MCF 10A (cell line): Measurements from ENCODE around the gene ARX. TPM values are rescaled to one million over a fixed set of nuclear protein-coding genes. Genes with fewer than 3 reads are reported as not detected.

Experiments
- BruUV-seq: library from RNA; stranded (reverse); fragments of 400-500 nt; replicated peaks from 2 replicates; lab custom pipeline; 2021; lab: Mats Ljungman, UMichigan
- CTCF ChIA-PET: fragments of 300-600 bp; sonication (Branson Sonifier 250); formaldehyde crosslinking; extraction: SDS; loops from one replicate; lab custom pipeline; 2021; ENCODE audit warnings: antibody characterized with exemption, inconsistent platforms; lab: Yijun Ruan, JAX
- POLR2A ChIA-PET: fragments of 300-600, 350-650 bp; sonication (Branson Sonifier 250); formaldehyde crosslinking; extraction: SDS; loops from one replicate; lab custom pipeline; 2020; ENCODE audit warnings: antibody characterized with exemption, inconsistent platforms; lab: Yijun Ruan, JAX
- DNase-seq: peaks from one replicate; pipeline ENCODE4 v3.0.0-alpha.2; 2018; ENCODE audit not compliant: unreplicated experiment
- H3K27ac Mint-ChIP-seq: one replicate; pipeline ENCODE4 v1.8.0; 2022; ENCODE audit warnings: mild to moderate bottlenecking, low read depth, mixed read lengths; ENCODE audit not compliant: unreplicated experiment
- H3K27me3 Mint-ChIP-seq: one replicate; pipeline ENCODE4 v1.8.0; 2022; ENCODE audit warnings: mixed read lengths; ENCODE audit not compliant: insufficient read depth, unreplicated experiment
- H3K36me3 Mint-ChIP-seq: one replicate; pipeline ENCODE4 v1.8.0; 2022; ENCODE audit warnings: mild to moderate bottlenecking, moderate library complexity, mixed read lengths; ENCODE audit not compliant: insufficient read depth, unreplicated experiment
- H3K4me1 Mint-ChIP-seq: one replicate; pipeline ENCODE4 v1.8.0; 2022; ENCODE audit warnings: mixed read lengths; ENCODE audit not compliant: insufficient read depth, unreplicated experiment
- H3K4me3 Mint-ChIP-seq: one replicate; pipeline ENCODE4 v1.8.0; 2022; ENCODE audit warnings: mild to moderate bottlenecking, moderate library complexity, mixed read lengths; ENCODE audit not compliant: unreplicated experiment
- H3K9me3 Mint-ChIP-seq: one replicate; pipeline ENCODE4 v1.8.0; 2022; ENCODE audit warnings: mixed read lengths; ENCODE audit not compliant: unreplicated experiment
- intact Hi-C: fragments of 100-400 bp; cut with micrococcal nuclease; formaldehyde crosslinking; loops from 2 replicates; pipeline ENCODE4 v1.14.1; 2022
- total RNA-seq: library from RNA; stranded (reverse); gene quantifications from 2 replicates; pipeline ENCODE4 v1.2.3, GENCODE V29; 2022
- TF ChIP-seq, protein P1 (sequence below): fragments of 200-600 bp; IDR thresholded peaks from one replicate; pipeline ENCODE4 v1.8.0; 2022; ENCODE audit warnings: antibody characterized with exemption, mild to moderate bottlenecking; ENCODE audit not compliant: unreplicated experiment

The ARX gene
- total RNA-seq, 1 experiment from 2014 or later, result not detected

DNA sequence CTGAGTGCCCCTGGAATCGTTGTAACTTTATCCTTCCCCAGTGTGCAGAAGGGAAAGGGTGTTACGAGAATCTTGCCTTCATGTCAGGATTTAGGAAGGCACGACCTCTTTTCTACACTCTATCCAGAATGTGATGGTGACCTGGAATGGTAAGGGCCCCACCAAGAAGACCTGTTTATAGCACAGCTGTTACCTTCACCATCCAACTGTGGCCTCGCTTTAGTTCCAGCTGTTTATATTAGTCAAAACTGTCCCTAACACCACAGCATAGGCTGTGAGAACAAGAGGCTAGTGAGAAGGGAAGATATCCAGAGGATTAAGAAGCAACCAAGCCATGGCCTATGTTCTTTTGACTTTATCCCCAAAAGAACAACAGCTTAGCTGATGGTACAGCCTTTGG, 28.0 kb downstream of the ARX start:
- intact Hi-C loops, result no loop called here
- no peaks in the 10 kb centered on the region for H3K36me3 Mint-ChIP-seq
- POLR2A ChIA-PET, result no interaction called here
- no peaks in the 10 kb centered on the region for H3K4me1 Mint-ChIP-seq
- no TSS peak for BruUV-seq
- H3K9me3 Mint-ChIP-seq, result no peaks in the 10 kb centered on the region
- H3K4me3 Mint-ChIP-seq, result no peak overlapping the region
- peaks cover 34% of the 10 kb centered on the region for H3K27me3 Mint-ChIP-seq
- TF ChIP-seq, protein P1, sequence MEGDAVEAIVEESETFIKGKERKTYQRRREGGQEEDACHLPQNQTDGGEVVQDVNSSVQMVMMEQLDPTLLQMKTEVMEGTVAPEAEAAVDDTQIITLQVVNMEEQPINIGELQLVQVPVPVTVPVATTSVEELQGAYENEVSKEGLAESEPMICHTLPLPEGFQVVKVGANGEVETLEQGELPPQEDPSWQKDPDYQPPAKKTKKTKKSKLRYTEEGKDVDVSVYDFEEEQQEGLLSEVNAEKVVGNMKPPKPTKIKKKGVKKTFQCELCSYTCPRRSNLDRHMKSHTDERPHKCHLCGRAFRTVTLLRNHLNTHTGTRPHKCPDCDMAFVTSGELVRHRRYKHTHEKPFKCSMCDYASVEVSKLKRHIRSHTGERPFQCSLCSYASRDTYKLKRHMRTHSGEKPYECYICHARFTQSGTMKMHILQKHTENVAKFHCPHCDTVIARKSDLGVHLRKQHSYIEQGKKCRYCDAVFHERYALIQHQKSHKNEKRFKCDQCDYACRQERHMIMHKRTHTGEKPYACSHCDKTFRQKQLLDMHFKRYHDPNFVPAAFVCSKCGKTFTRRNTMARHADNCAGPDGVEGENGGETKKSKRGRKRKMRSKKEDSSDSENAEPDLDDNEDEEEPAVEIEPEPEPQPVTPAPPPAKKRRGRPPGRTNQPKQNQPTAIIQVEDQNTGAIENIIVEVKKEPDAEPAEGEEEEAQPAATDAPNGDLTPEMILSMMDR, result no peak
- no peak for DNase-seq
- CTCF ChIA-PET, result no interaction called here
- H3K27ac Mint-ChIP-seq, result no peak overlapping the region

DNA sequence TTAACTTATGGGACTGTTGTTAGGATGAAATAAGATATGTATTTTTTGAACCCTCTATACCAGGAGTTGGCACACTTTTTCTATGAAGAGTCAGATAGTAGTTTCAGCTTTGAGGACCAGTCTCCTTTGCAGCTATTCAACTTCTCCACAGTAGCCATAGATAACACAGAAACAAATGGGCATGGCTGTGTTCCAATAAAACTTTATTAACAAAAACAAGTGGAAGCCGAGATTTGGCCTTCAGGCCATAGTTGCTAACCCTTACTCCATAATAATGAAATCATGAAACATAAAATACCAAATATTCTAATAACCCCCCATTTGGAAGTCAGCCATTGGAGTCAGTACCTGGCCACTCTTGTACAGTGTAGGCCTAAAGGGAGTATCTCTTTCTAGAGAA, 30.6 kb downstream of the ARX start:
- BruUV-seq, result no TSS peak
- Mint-ChIP-seq H3K27me3 (peaks cover 22% of the 10 kb centered on the region), H3K9me3 (no peaks in the 10 kb centered on the region), H3K36me3 (no peaks in the 10 kb centered on the region), H3K27ac (no peak overlapping the region), H3K4me3 (no peak overlapping the region), H3K4me1 (no peaks in the 10 kb centered on the region)
- POLR2A ChIA-PET, result no interaction called here
- DNase-seq, result no peak
- intact Hi-C loops, result no loop called here
- TF ChIP-seq, protein P1, result no peak
- CTCF ChIA-PET, result no interaction called here

DNA sequence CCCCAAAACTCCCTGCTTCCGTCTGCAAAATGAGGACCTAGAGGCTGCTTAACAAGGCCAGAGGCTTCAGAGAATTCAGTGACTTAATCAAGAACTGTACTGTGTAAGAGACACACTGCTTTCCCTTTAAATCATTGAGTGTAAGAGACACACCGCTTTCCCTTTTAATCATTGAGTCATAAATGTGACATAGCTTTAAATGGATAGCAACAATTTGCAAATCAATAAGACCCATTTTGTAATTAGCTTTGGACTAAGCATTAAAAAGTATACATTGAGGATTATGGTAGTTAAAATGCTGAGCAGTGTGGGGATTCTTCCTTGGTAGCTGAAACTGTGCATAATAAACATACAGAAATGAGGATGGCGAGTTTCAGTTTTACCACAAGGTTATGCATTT, 31.8 kb downstream of the ARX start:
- no peaks in the 10 kb centered on the region for H3K4me1 Mint-ChIP-seq
- no TSS peak for BruUV-seq
- no peak overlapping the region for H3K4me3 Mint-ChIP-seq
- DNase-seq, result no peak
- POLR2A ChIA-PET, result no interaction called here
- CTCF ChIA-PET, result no interaction called here
- H3K27me3 Mint-ChIP-seq, result peaks cover 21% of the 10 kb centered on the region
- TF ChIP-seq, protein P1, result no peak
- H3K27ac Mint-ChIP-seq, result no peak overlapping the region
- no peaks in the 10 kb centered on the region for H3K36me3 Mint-ChIP-seq
- H3K9me3 Mint-ChIP-seq, result no peaks in the 10 kb centered on the region
- intact Hi-C loops, result no loop called here

DNA sequence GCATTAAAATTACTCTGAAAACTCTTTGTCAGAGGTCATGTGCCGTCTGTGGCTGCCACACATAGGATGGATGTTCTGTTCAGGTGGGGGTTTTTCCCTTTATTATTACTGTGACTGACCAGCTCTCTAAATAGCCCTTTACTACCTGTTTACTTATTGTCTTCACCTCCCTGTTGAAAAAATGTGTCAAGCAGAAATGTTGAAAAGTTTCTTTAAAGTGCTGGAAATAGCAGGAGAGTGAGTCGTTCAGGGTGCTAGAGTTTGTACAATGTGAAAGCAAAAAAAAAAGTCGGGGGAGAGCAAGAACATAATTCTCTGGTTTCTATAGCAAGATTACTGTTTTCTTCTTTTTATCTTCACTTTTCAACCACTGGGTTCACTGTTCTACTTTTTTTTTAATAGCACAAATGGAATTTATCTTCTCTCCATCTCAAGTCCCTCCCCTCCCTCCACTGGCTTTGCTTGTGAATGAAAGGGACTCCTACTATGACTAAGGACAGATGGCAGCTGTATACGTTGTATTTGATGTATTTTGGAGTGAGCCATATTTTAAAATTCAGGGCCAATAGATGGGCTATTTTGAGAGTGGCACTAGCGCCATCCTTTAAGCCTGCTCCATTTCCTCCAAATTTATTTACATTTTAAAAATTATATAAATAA, 33.3 kb downstream of the ARX start:
- H3K27me3 Mint-ChIP-seq, result peaks cover 22% of the 10 kb centered on the region
- no peak overlapping the region for H3K27ac Mint-ChIP-seq
- no peaks in the 10 kb centered on the region for H3K36me3 Mint-ChIP-seq
- H3K4me1 Mint-ChIP-seq, result no peaks in the 10 kb centered on the region
- no TSS peak for BruUV-seq
- DNase-seq, result no peak
- CTCF ChIA-PET, result no interaction called here
- TF ChIP-seq, protein P1, result no peak
- H3K9me3 Mint-ChIP-seq, result no peaks in the 10 kb centered on the region
- no peak overlapping the region for H3K4me3 Mint-ChIP-seq
- POLR2A ChIA-PET, result no interaction called here
- intact Hi-C loops, result no loop called here
